ENCODE results near the gene BEND6. TPM values are rescaled to one million over a fixed set of nuclear protein-coding genes. Genes with fewer than 3 reads are reported as not detected.

BEND6 gene
- polyA plus RNA-seq, 3 donors = not detected

- DNase-seq = no peak
- no peaks in the 10 kb centered on the region for H3K4me1 ChIP-seq (ENCODE audit: control insufficient read depth in 1 of 2, insufficient read depth in 2 of 2, low read length in 2 of 2)
- H3K9me3 ChIP-seq (replicated peaks in 1 of 2; ENCODE audit: control insufficient read depth in 1 of 2, insufficient read depth in 1 of 2, low read length in 2 of 2) = peaks cover 3 to 10% of the 10 kb centered on the region in 2 donors
- H3K79me2 ChIP-seq (ENCODE audit: insufficient read depth, low read length) = no peaks in the 10 kb centered on the region
- Mint-ChIP-seq H3K4me3 (no peak overlapping the region), H3K4me1 (no peaks in the 10 kb centered on the region), H3K27ac (no peak overlapping the region), H3K27me3 (ENCODE audit: low read depth in 3 of 3) (peaks cover 0 to 2% (median 0%) of the 10 kb centered on the region in 3 donors), H3K36me3 (peaks cover 0 to 3% of the 10 kb centered on the region in 2 donors), H3K9me3 (peaks cover 9 to 15% (median 11%) of the 10 kb centered on the region in 7 donors)
- H2AFZ ChIP-seq (ENCODE audit: insufficient read depth, low read depth, low read length, poor library complexity, severe bottlenecking) = no peak overlapping the region
- no peaks in the 10 kb centered on the region for H3K36me3 ChIP-seq (replicated peaks in 1 of 2; ENCODE audit: control insufficient read depth in 1 of 2, insufficient read depth in 2 of 2, low read length in 2 of 2)
- H3K4me2 ChIP-seq (replicated peaks; ENCODE audit: extremely low read depth, low read length, poor library complexity, severe bottlenecking) = no peak overlapping the region
- intact Hi-C loops (cut with micrococcal nuclease) = no loop called here
- H3K27me3 ChIP-seq (ENCODE audit: control insufficient read depth in 2 of 2, insufficient read depth in 2 of 2, low read length in 2 of 2) = no peaks in the 10 kb centered on the region
- WGBS (ENCODE audit: insufficient coverage) = 100% methylated on average over 1 of the region's 5 CpGs
- H3K27ac ChIP-seq (ENCODE audit: low read depth in 1 of 2, low read length in 2 of 2) = no peak overlapping the region
- H3K4me3 ChIP-seq (replicated peaks in 1 of 3; ENCODE audit: low read depth in 2 of 3, low read length in 3 of 3) = no peak overlapping the region
- H4K20me1 ChIP-seq (ENCODE audit: insufficient read depth, low read length) = no peaks in the 10 kb centered on the region
- no peak overlapping the region for H3K9ac ChIP-seq (ENCODE audit: insufficient read depth, low read length, poor library complexity, severe bottlenecking)
- TF ChIP-seq, protein P1, sequence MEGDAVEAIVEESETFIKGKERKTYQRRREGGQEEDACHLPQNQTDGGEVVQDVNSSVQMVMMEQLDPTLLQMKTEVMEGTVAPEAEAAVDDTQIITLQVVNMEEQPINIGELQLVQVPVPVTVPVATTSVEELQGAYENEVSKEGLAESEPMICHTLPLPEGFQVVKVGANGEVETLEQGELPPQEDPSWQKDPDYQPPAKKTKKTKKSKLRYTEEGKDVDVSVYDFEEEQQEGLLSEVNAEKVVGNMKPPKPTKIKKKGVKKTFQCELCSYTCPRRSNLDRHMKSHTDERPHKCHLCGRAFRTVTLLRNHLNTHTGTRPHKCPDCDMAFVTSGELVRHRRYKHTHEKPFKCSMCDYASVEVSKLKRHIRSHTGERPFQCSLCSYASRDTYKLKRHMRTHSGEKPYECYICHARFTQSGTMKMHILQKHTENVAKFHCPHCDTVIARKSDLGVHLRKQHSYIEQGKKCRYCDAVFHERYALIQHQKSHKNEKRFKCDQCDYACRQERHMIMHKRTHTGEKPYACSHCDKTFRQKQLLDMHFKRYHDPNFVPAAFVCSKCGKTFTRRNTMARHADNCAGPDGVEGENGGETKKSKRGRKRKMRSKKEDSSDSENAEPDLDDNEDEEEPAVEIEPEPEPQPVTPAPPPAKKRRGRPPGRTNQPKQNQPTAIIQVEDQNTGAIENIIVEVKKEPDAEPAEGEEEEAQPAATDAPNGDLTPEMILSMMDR (IDR thresholded peaks at IDR 0.05) = no peak
Observed at GRCh38 chr6:56940463-56940862, 14.4 kb upstream of the BEND6 start.

DNA sequence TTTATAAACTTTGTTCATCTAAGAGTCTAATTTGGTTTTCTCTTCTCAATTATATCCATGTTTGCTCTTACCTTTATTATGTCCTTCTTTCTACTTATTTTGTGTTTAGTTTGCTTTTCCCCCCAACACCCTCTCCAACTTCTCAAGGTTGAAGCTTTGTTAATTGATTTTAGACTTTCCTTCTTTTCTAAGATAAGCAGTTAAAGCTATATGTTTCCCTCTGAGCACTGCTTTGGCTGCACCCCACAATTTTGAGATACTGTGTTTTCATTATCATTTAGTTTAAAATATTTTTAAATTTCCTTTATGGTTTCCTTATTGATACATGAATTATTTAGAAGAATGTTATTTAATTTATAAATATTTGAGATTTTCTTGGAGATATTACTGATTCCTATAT, 13.9 kb upstream of the BEND6 start:
- TF ChIP-seq, protein P1 (IDR thresholded peaks at IDR 0.05) = no peak
- no peak for DNase-seq
- Histone ChIP-seq H3K4me2 (replicated peaks; ENCODE audit: extremely low read depth, low read length, poor library complexity, severe bottlenecking) (no peak overlapping the region), H3K36me3 (replicated peaks in 1 of 2; ENCODE audit: control insufficient read depth in 1 of 2, insufficient read depth in 2 of 2, low read length in 2 of 2) (no peaks in the 10 kb centered on the region), H4K20me1 (ENCODE audit: insufficient read depth, low read length) (no peaks in the 10 kb centered on the region), H3K27ac (ENCODE audit: low read depth in 1 of 2, low read length in 2 of 2) (no peak overlapping the region), H2AFZ (ENCODE audit: insufficient read depth, low read depth, low read length, poor library complexity, severe bottlenecking) (no peak overlapping the region), H3K4me3 (replicated peaks in 1 of 3; ENCODE audit: low read depth in 2 of 3, low read length in 3 of 3) (no peak overlapping the region), H3K27me3 (ENCODE audit: control insufficient read depth in 2 of 2, insufficient read depth in 2 of 2, low read length in 2 of 2) (no peaks in the 10 kb centered on the region), H3K9me3 (replicated peaks in 1 of 2; ENCODE audit: control insufficient read depth in 1 of 2, insufficient read depth in 1 of 2, low read length in 2 of 2) (peaks cover 3 to 10% of the 10 kb centered on the region in 2 donors), H3K79me2 (ENCODE audit: insufficient read depth, low read length) (no peaks in the 10 kb centered on the region), H3K4me1 (ENCODE audit: control insufficient read depth in 1 of 2, insufficient read depth in 2 of 2, low read length in 2 of 2) (no peaks in the 10 kb centered on the region), H3K9ac (ENCODE audit: insufficient read depth, low read length, poor library complexity, severe bottlenecking) (no peak overlapping the region)
- Mint-ChIP-seq H3K27ac (no peak overlapping the region), H3K36me3 (peaks cover 0 to 3% of the 10 kb centered on the region in 2 donors), H3K4me1 (no peaks in the 10 kb centered on the region), H3K9me3 (peaks cover 9 to 15% (median 11%) of the 10 kb centered on the region in 7 donors), H3K27me3 (ENCODE audit: low read depth in 3 of 3) (peaks cover 0 to 2% (median 0%) of the 10 kb centered on the region in 3 donors), H3K4me3 (no peak overlapping the region)
- intact Hi-C loops (cut with micrococcal nuclease) = no loop called here
